Heart right ventricle (tissue), 16 donors: ENCODE results near the gene GEN1. TPM values are rescaled to one million over a fixed set of nuclear protein-coding genes. Genes with fewer than 3 reads are reported as not detected.

Experiments used
- ATAC-seq, 8 donors: fragments of 200-7000 bp; cut with Tn5 transposase; one replicate each; pipeline ENCODE4 v1.9.1; 2020; ENCODE audit warnings: mild to moderate bottlenecking in 8 of 8, moderate library complexity in 8 of 8, moderate number of reproducible peaks in 1 of 8
- DNase-seq, 2 donors: peaks; one replicate each; pipeline ENCODE4 v3.0.0-alpha.2; 2020
- H3K27ac ChIP-seq, 10 donors: fragments of 200-600 bp; sonication (generic) in 2 of 10; one replicate each; pipeline versions ENCODE4 v1.5.0 to v1.8.0; 2020 to 2022; ENCODE audit warnings: mild to moderate bottlenecking in 3 of 10
- H3K27me3 ChIP-seq, 7 donors: fragments of 200-600 bp; one replicate each; pipeline ENCODE4 v1.8.0; 2021 to 2022; ENCODE audit warnings: mild to moderate bottlenecking in 2 of 7
- H3K36me3 ChIP-seq, 9 donors: fragments of 200-600 bp; sonication (generic) in 1 of 9; one replicate each; pipeline versions ENCODE4 v1.5.0 to v1.8.0; 2020 to 2022; ENCODE audit warnings: mild to moderate bottlenecking in 2 of 9
- H3K4me1 ChIP-seq, 9 donors: fragments of 200-600 bp; sonication (generic) in 1 of 9; one replicate each; pipeline versions ENCODE4 v1.5.0 to v1.8.0; 2020 to 2022; ENCODE audit warnings: mild to moderate bottlenecking in 4 of 9
- H3K4me3 ChIP-seq, 10 donors: fragments of 200-600 bp; sonication (generic) in 2 of 10; one replicate each; pipeline versions ENCODE4 v1.5.0 to v1.8.0; 2020 to 2022; ENCODE audit warnings: mild to moderate bottlenecking in 7 of 10, moderate library complexity in 2 of 10
- H3K9me3 ChIP-seq, 11 donors: fragments of 200-600 bp in 10 of 11; sonication (generic) in 2 of 11; one replicate each; pipeline versions ENCODE4 v1.5.0 to v1.8.0; 2013 to 2022; ENCODE audit warnings: mild to moderate bottlenecking in 2 of 11, control low read depth in 1 of 11, moderate library complexity in 1 of 11
- CTCF ChIP-seq, 9 donors: fragments of 200-600 bp; sonication (generic) in 2 of 9; IDR thresholded peaks; one replicate each; pipeline versions ENCODE4 v1.5.0 to v1.8.0; 2021 to 2022; ENCODE audit warnings: antibody characterized with exemption in 9 of 9, mild to moderate bottlenecking in 5 of 9, moderate library complexity in 1 of 9
- WGBS, 2 donors: extraction: QIAGEN DNeasy Blood & Tissue Kit; methylation state at CpG; one replicate each; pipeline ENCODE4 v1.1.7; 2013; ENCODE audit warnings: inconsistent platforms in 1 of 2; 5-methylcytosine and 5-hydroxymethylcytosine counted together
- intact Hi-C, 10 donors: fragments of 100-400 bp; cut with DNase I; formaldehyde crosslinking; loops; one replicate each; pipeline versions ENCODE4 v1.11.1 to v1.14.2; 2022
- polyA plus RNA-seq, 2 donors: library from polyadenylated mRNA; stranded (reverse); fragments of 200-250 nt; gene quantifications; one replicate each; pipeline ENCODE4 v1.2.3, GENCODE V29; 2013
- total RNA-seq, 10 donors: library from RNA; stranded (reverse); fragmentation: NEBNext Ultra II Directional in 3 of 10; extraction: Animal tissue kit (Norgen Biotek cat#: 25700) in 3 of 10; gene quantifications; one replicate each; pipeline versions ENCODE4 v1.2.1 to v1.2.4, GENCODE V29; 2021 to 2023
- donor health status: Arrhythmogenic right ventricular cardiomyopathy.
- donor health status: ischemic (EF 13 %, LVEDD 7.1; RV severe dilation, severe dysfunction).
- donor health status: healthy with polysubstance abuse.
- donor health status: DM: no; HTN: yes; CAD: no.
- donor health status: DM: no; HTN: no; CAD: no.
- donor health status: ischemic (EF 25% LVEDD 6.9; RV normal size, moderate dysfunction).
- donor health status: ischemic (EF 25% LVEDD 5.7; RV mildly dilated, moderate dysfunction).
- donor health status: healthy.
- donor health status: DM: yes; HTN: yes; CAD: no.
- donor health status: Ischemic cardiomyopathy.
- donor health status: ischemic (EF 35%, LVEDD 5.7; RV mildly dilated, moderate dysfunction).
- donor health status: nonischemic (EF 11% LVEDD 7.7; RV severe dilation, severe dysfunction).
- donor health status: DM: yes; HTN: yes; CAD: no.
- donor health status: PGD.
- donor health status: ischemic (EF 29% LVEDD 5.4; RV normal size, mild dysfunction).
- donor health status: nonischemic (EF 23%, LVEDD 6.1; RV moderate dilation, normal function).

Gene GEN1
- total and polyA plus RNA-seq, 12 donors: 0.71 to 5.4 (median 3.8) TPM

GRCh38 chr2:17781482-17781881 lies 27.5 kb downstream of the GEN1 start:
- H3K27ac ChIP-seq: no peak overlapping the region
- intact Hi-C loops: no loop called here
- WGBS, 2 donors: 95% methylated on average over 1 of the region's 1 CpG

GRCh38 chr2:17786727-17787126 lies 32.8 kb downstream of the GEN1 start:
- H3K27me3 ChIP-seq: no peaks in the 10 kb centered on the region
- H3K4me3 ChIP-seq: no peak overlapping the region
- H3K27ac ChIP-seq: no peak overlapping the region
- H3K4me1 ChIP-seq: peaks cover 0 to 6% (median 0%) of the 10 kb centered on the region in 9 donors
- no peaks in the 10 kb centered on the region for H3K9me3 ChIP-seq
- peaks cover 0 to 6% (median 0%) of the 10 kb centered on the region in 9 donors for H3K36me3 ChIP-seq
- TF ChIP-seq CTCF (IDR thresholded peaks at IDR 0.05): no peak
- intact Hi-C loops: no loop called here
- no peak for ATAC-seq
- 86 to 88% methylated on average over 3 of the region's 3 CpGs for WGBS, 2 donors
- no peak for DNase-seq

More at GRCh38 chr2:17781482-17781881, 27.5 kb downstream of the GEN1 start:
- no peaks in the 10 kb centered on the region for H3K9me3 ChIP-seq
- peaks cover 0 to 44% (median 0%) of the 10 kb centered on the region in 9 donors for H3K36me3 ChIP-seq
- H3K4me3 ChIP-seq: no peak overlapping the region
- no peaks in the 10 kb centered on the region for H3K4me1 ChIP-seq
- DNase-seq: no peak
- no peak for TF ChIP-seq CTCF (IDR thresholded peaks at IDR 0.05)
- no peaks in the 10 kb centered on the region for H3K27me3 ChIP-seq
- no peak for ATAC-seq

- Histone ChIP-seq H3K27ac (no peak overlapping the region), H3K27me3 (no peaks in the 10 kb centered on the region), H3K4me3 (no peak overlapping the region), H3K36me3 (no peaks in the 10 kb centered on the region), H3K4me1 (peaks cover 0 to 6% (median 0%) of the 10 kb centered on the region in 9 donors), H3K9me3 (no peaks in the 10 kb centered on the region)
- intact Hi-C loops: no loop called here
- 70 to 77% methylated on average over 4 of the region's 4 CpGs for WGBS, 2 donors
- TF ChIP-seq CTCF (IDR thresholded peaks at IDR 0.05): no peak
- DNase-seq (no peak), ATAC-seq (no peak)
Measured at GRCh38 chr2:17788773-17789172, 34.8 kb downstream of the GEN1 start.

GRCh38 chr2:17790536-17790935 lies 36.6 kb downstream of the GEN1 start:
- ATAC-seq (no peak), DNase-seq (no peak)
- intact Hi-C loops: no loop called here
- Histone ChIP-seq H3K27me3 (no peaks in the 10 kb centered on the region), H3K27ac (no peak overlapping the region), H3K9me3 (no peaks in the 10 kb centered on the region), H3K36me3 (no peaks in the 10 kb centered on the region), H3K4me3 (no peak overlapping the region), H3K4me1 (peaks cover 0 to 6% (median 0%) of the 10 kb centered on the region in 9 donors)
- WGBS, 2 donors: 76 to 78% methylated on average over 1 of the region's 1 CpG
- TF ChIP-seq CTCF (IDR thresholded peaks at IDR 0.05): no peak
